HepG2 (cell line): ENCODE measurements around the gene MIB2. TPM values are rescaled to one million over a fixed set of nuclear protein-coding genes. Genes with fewer than 3 reads are reported as not detected.

Source experiments
- ATF5 ChIP-seq: sonication (generic); formaldehyde crosslinking; IDR thresholded peaks from 2 replicates; pipeline ENCODE4 v1.4.0; 2020; ENCODE audit warnings: mild to moderate bottlenecking, low read depth, missing genetic modification reagents
- CBX5 ChIP-seq: sonication (generic); formaldehyde crosslinking; IDR thresholded peaks from 2 replicates; pipeline ENCODE4 v1.4.0; 2020; ENCODE audit warnings: missing genetic modification reagents, borderline replicate concordance
- CREM ChIP-seq, 2 experiments: sonication (generic) in 1 of 2; formaldehyde crosslinking in 1 of 2; IDR thresholded peaks; 2 replicates each; pipeline versions ENCODE4 v1.4.0 to v1.6.1; 2016 to 2020; ENCODE audit warnings: antibody characterized with exemption in 1 of 2, mild to moderate bottlenecking in 1 of 2, missing genetic modification reagents in 1 of 2
- DPF2 ChIP-seq: sonication (generic); formaldehyde crosslinking; IDR thresholded peaks from 2 replicates; pipeline ENCODE4 v1.4.0; 2020; ENCODE audit warnings: mild to moderate bottlenecking, low read depth, missing genetic modification reagents, borderline replicate concordance
- FOSL2 ChIP-seq: sonication (generic); formaldehyde crosslinking; IDR thresholded peaks from 2 replicates; pipeline ENCODE4 v1.4.0; 2020; ENCODE audit warnings: missing genetic modification reagents
- GPBP1L1 ChIP-seq: sonication (generic); formaldehyde crosslinking; IDR thresholded peaks from 2 replicates; pipeline ENCODE4 v1.5.0; 2020; ENCODE audit warnings: mild to moderate bottlenecking, missing genetic modification reagents
- HMG20B ChIP-seq: conservative IDR thresholded peaks from 2 replicates; pipeline ENCODE4 v1.6.1; 2016; ENCODE audit warnings: missing genetic modification reagents, missing compliant biosample characterization
- HNF1B ChIP-seq: sonication (generic); formaldehyde crosslinking; IDR thresholded peaks from 2 replicates; pipeline ENCODE4 v1.5.1; 2020; ENCODE audit warnings: mild to moderate bottlenecking, moderate library complexity, missing genetic modification reagents
- HNF4G ChIP-seq, 2 experiments: sonication (generic) in 1 of 2; formaldehyde crosslinking in 1 of 2; IDR thresholded peaks; 2 replicates each; pipeline versions ENCODE4 v1.4.0 to v1.6.1; 2011 to 2020; ENCODE audit warnings: borderline replicate concordance in 2 of 2, low read depth in 2 of 2, mild to moderate bottlenecking in 2 of 2, low read length in 1 of 2, missing genetic modification reagents in 1 of 2, moderate library complexity in 1 of 2
- IRF1 ChIP-seq: sonication (generic); formaldehyde crosslinking; IDR thresholded peaks from 2 replicates; pipeline ENCODE4 v1.4.0; 2020; ENCODE audit warnings: low read depth, mild to moderate bottlenecking, missing genetic modification reagents
- KDM1A ChIP-seq: IDR thresholded peaks from 2 replicates; pipeline ENCODE4 v1.6.1; 2016; ENCODE audit warnings: missing compliant biosample characterization
- MYNN ChIP-seq: sonication (generic); formaldehyde crosslinking; IDR thresholded peaks from 2 replicates; pipeline ENCODE4 v1.4.0; 2020; ENCODE audit warnings: mild to moderate bottlenecking, low read depth, missing genetic modification reagents
- TMF1 ChIP-seq: sonication (generic); formaldehyde crosslinking; IDR thresholded peaks from 2 replicates; pipeline ENCODE4 v1.8.1; 2022; ENCODE audit warnings: low read depth, missing genetic modification reagents
- U2AF2 ChIP-seq: fragments of 200-400 bp; formaldehyde crosslinking; IDR thresholded peaks from 2 replicates; pipeline ENCODE4 v1.6.1; 2017; ENCODE audit warnings: low read depth, mild to moderate bottlenecking, low read length
- ZNF264 ChIP-seq: sonication (generic); formaldehyde crosslinking; IDR thresholded peaks from 2 replicates; pipeline ENCODE4 v1.4.0; 2020; ENCODE audit warnings: missing genetic modification reagents
- ZNF276 ChIP-seq: sonication (generic); formaldehyde crosslinking; IDR thresholded peaks from 2 replicates; pipeline ENCODE4 v1.4.0; 2020; ENCODE audit warnings: mild to moderate bottlenecking, low read depth, missing genetic modification reagents
- ZNF460 ChIP-seq: sonication (generic); formaldehyde crosslinking; IDR thresholded peaks from 2 replicates; pipeline ENCODE4 v1.5.1; 2020; ENCODE audit warnings: missing genetic modification reagents, mild to moderate bottlenecking, borderline replicate concordance
- ZNF468 ChIP-seq: sonication (generic); formaldehyde crosslinking; IDR thresholded peaks from 2 replicates; pipeline ENCODE4 v1.8.0; 2022; ENCODE audit warnings: mild to moderate bottlenecking, moderate library complexity, missing genetic modification reagents
- ZNF577 ChIP-seq: sonication (generic); formaldehyde crosslinking; IDR thresholded peaks from 2 replicates; pipeline ENCODE4 v1.4.0; 2020; ENCODE audit warnings: mild to moderate bottlenecking, low read depth, missing genetic modification reagents, borderline replicate concordance
- ZNF737 ChIP-seq: sonication (generic); formaldehyde crosslinking; IDR thresholded peaks from 2 replicates; pipeline ENCODE4 v1.5.0; 2020; ENCODE audit warnings: missing genetic modification reagents, mild to moderate bottlenecking, borderline replicate concordance
- polyA plus RNA-seq, 8 experiments: library from polyadenylated mRNA; depleted of rRNA in 3 of 8; stranded (reverse) in 7 of 8; unstranded in 1 of 8; fragments of >200 nt; fragmentation: Illumina TruSeq in 4 of 8; extraction: Trizol in 4 of 8; gene quantifications; 2 replicates each; pipeline versions ENCODE4 v1.2.1 to v1.2.3, GENCODE V29; 2011 to 2016; ENCODE audit warnings: low read depth in 4 of 8, missing spikeins in 1 of 8, mixed read lengths in 1 of 8; ENCODE audit not compliant: insufficient read depth in 1 of 8
- total RNA-seq, 5 experiments: library from RNA; depleted of rRNA; stranded (reverse); fragments of >200 nt; fragmentation: Illumina TruSeq; extraction: Trizol; gene quantifications; 2 replicates each; pipeline ENCODE4 v1.2.3, GENCODE V29; 2016; ENCODE audit warnings: low read depth in 1 of 5

Gene MIB2
- total and polyA plus RNA-seq, 2 of the 13 experiments (the other 11 are each of a cell fraction or from before 2014, with no cell fraction given) = 19.9 to 30.4 TPM

- TF ChIP-seq ZNF737 (no peak), IRF1 (CRISPR knock-in tag) (no peak), CBX5 (CRISPR knock-in tag) (0 out of 2 replicates have a peak, but pooled peaks have one; percentile 32), KDM1A (CRISPR knock-in tag) (no peak; the same call in 1 of the 2 replicates), ZNF468 (CRISPR knock-in tag) (no peak), ATF5 (CRISPR knock-in tag) (0 out of 2 replicates have a peak, but pooled peaks have one; percentile 42), HNF4G (IDR thresholded peaks at IDR 0.05; ENCODE audit: borderline replicate concordance, low read depth, low read length) (peak; percentile 76; the same call in 1 of the 2 replicates), HNF4G (CRISPR knock-in tag; IDR thresholded peaks at IDR 0.05; ENCODE audit: borderline replicate concordance, low read depth) (no peak; the same call in 1 of the 2 replicates), CREM (IDR thresholded peaks at IDR 0.05) (peak; percentile 58; the same call in 1 of the 2 replicates), CREM (CRISPR knock-in tag; IDR thresholded peaks at IDR 0.05) (no peak), TMF1 (no peak), HNF1B (CRISPR knock-in tag) (peak; percentile 62), ZNF460 (CRISPR knock-in tag) (no peak), ZNF577 (no peak), GPBP1L1 (CRISPR knock-in tag) (no peak), U2AF2 (no peak), MYNN (CRISPR knock-in tag) (no peak), HMG20B (CRISPR knock-in tag) (0 out of 2 replicates have a peak, but pooled peaks have one; percentile 26), FOSL2 (peak; percentile 51), ZNF264 (no peak), DPF2 (CRISPR knock-in tag) (no peak), ZNF276 (peak; percentile 58; the same call in 1 of the 2 replicates)
Measured at GRCh38 chr1:1678581-1679380, 63.5 kb downstream of the MIB2 start (continued).
